Placental pericyte (primary cell): ENCODE results near the gene LCN12. TPM values are rescaled to one million over a fixed set of nuclear protein-coding genes. Genes with fewer than 3 reads are reported as not detected.

Source experiments
- total RNA-seq: library from RNA; depleted of rRNA; stranded (reverse); fragments of >200 nt; gene quantifications from 2 replicates; pipeline ENCODE4 v1.2.3, GENCODE V29; 2012

LCN12 gene, protein sequence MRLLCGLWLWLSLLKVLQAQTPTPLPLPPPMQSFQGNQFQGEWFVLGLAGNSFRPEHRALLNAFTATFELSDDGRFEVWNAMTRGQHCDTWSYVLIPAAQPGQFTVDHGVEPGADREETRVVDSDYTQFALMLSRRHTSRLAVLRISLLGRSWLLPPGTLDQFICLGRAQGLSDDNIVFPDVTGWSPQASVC
- 0.88 TPM in 1 of 2 replicates, not detected in the other for total RNA-seq

DNA sequence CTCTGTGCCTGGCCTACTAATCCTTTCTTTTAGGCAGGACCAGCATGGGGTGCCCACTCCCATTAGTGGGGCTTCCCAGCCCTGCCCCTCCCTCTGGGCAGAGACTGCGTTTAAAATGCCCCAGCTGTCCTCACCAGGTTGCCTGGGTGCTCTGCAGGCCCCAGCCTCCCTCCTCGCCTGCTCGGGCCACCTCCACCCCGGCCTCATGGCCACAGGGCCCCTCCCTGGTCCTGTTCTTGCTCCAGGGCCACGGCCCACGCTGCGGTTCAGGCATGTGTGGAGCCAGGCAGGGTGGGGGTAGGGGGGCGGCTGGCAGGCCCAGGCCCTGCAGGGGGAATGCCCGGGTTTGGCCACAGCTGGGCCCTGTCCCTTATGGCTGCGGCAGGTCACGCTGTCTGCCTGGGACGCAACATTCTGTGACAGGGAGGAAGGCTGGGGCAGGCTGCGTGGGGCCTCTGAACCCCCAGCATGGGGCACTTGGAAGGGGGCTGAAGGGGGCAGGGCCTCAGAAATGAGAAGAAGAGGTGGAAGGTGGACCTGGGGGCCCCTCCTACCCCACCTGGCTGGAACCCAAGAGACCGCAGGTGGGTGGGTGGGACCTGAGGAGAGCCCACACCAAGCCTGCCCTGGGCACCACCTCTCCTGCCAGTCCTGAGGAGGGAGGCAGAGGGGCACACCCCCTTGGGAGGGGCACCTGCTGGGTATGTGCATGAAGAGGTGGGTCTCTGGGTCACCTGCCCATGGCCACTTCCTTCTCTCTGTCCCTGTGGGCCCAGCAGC is at the start of gene LCN12:
LCN12 (plus strand) TSS at position 733 of the 780 bp plus-strand sequence. CDS start 55 bp downstream, outside the sequence.

DNA sequence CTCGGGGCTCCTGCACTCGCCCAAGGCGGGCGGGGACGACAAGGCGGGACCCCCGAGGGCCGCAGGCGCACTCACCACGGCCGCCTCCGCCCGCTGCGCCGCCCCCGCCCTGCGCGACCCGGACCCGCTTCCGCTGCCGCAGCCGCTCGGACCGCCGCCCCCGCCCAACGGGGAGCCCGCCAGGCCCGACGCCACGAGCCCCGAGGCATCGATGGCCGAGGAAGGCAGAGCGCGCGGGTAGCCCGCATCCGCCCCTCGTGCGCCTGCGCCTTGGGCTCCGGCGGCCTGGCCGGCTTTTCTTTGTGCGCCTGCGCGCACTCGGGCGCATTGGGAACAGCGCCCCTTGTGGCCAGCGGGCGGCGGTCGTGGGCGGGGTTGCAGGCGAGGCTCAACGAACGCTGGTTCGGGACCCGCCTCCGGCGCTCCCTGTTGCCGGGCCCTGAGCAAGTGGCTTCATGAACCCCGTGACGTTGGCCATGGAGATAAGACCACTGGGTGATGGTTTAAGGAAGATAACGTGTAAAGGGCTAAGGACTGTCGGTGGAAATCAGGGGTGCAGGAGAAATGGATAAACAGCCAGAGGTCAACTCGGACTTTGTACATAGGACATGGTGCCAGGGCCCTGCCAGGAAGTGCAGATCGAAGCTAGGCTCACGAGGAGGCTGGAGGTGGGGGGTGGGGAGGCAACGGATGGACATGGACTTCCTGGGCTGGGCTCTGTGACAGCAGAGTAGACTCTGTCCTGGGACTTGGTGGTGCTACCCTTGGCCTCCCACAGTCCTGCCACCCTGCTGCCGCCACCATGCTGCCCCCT is 7.3 kb upstream of the LCN12 start, which contains the start of the genes C8G and FBXW5:
C8G (plus strand) TSS at position 725 of the 814 bp plus-strand sequence; CDS start at position 803, 78 bp downstream.
FBXW5 (minus strand) TSS at position 220 of the 814 bp plus-strand sequence. CDS start 655 bp downstream, outside the sequence.

DNA sequence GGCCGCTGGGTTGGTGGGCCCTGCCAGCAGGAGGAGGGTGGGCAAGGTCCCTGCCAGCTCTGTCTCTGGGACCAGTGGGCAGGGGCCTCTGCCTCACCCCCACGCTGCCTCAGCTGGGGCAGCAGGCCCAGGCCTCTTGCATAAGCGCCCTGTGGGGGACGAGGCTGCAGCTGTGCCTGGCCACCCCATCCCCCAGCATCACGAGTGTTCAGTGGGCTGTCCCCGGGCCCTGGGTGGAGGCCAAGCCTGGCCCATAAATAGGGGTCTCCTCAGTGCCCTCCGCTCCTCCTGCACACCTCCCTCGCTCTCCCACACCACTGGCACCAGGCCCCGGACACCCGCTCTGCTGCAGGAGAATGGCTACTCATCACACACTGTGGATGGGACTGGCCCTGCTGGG is 25.1 kb downstream of the LCN12 start, which contains the start of gene PTGDS:
PTGDS (plus strand) TSS at position 282 of the 400 bp plus-strand sequence; CDS start at position 357, 75 bp downstream.

DNA sequence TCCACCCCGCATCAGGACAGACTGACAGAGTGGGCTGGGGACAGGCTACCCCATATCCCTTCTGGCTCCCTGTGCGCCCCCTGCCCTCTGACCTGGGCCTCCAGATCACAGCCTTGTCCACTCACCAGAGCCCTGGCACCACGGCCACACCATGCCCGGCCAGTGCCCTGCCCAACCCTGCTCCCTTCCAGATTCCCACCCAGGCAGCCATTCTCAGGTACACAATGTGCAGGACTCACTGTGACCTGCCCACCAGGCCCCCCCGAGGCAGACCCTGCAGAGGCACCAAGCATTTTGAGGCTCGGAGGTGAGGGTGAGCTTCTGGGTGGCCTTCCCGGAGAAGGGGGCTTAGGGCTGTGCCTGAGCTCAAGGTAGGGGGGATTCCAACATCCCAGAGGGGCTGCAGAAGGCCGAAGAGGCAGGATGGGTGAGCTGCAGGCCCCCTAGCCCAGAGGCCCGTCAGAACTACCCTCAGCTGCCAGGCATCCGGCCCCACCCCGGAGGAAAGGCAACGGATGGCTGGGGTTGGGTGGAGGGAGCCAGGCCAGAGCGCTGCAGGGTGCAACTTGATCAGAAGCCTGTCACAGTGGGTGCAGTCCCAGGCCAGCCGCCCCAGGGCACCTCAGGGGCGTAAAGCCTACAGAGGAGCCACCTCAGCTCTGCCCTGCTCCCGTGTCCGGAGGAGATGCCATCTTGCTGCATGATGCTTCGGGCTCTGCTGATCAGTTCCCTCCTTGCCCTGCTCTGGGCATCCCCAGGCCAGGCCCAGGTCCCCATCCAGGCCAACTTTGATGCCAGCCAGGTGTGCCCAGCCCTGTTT is 30.4 kb downstream of the LCN12 start, which contains the start of gene LCNL1:
LCNL1 (plus strand) TSS at position 762 of the 820 bp plus-strand sequence. CDS start 594 bp downstream, outside the sequence.

DNA sequence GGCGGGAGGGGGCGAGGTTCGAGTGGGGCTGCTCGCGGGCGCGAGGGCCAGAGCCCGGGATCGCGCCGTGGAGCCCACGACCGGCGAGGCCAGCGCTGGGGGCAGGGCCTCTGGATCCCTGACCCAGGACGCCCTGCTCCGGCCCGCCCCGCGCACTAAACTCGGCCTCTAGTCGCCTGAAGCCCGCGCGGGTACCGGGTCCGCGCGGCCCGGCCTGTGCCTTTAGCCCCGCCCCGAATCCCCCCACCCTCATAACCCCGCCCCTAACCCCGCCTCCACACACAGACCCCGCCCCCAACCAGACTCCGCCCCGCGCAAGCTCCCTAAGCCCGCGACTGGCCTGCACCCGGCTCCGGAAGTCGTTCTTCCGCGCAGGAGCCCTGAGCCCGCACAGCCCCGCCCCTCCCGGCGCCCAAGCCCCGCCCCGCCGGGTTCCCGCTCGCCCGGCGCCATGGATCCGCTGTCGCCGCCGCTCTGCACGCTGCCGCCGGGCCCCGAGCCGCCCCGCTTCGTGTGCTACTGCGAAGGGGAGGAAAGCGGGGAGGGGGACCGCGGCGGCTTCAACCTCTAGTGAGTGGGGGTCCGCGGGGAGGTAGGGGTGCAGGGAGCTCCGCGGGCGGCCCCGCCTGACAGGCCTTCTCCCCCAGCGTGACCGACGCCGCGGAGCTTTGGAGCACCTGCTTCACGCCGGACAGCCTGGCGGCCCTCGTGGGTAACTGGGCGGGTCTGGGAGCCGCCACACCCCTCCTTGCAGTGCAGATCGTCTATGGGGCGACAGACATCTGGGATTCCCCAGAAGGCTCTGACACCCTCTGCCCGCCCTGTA is 40.1 kb downstream of the LCN12 start, which contains the start of gene PAXX:
PAXX (plus strand) TSS at position 430 of the 826 bp plus-strand sequence; CDS start at position 452, 22 bp downstream.

DNA sequence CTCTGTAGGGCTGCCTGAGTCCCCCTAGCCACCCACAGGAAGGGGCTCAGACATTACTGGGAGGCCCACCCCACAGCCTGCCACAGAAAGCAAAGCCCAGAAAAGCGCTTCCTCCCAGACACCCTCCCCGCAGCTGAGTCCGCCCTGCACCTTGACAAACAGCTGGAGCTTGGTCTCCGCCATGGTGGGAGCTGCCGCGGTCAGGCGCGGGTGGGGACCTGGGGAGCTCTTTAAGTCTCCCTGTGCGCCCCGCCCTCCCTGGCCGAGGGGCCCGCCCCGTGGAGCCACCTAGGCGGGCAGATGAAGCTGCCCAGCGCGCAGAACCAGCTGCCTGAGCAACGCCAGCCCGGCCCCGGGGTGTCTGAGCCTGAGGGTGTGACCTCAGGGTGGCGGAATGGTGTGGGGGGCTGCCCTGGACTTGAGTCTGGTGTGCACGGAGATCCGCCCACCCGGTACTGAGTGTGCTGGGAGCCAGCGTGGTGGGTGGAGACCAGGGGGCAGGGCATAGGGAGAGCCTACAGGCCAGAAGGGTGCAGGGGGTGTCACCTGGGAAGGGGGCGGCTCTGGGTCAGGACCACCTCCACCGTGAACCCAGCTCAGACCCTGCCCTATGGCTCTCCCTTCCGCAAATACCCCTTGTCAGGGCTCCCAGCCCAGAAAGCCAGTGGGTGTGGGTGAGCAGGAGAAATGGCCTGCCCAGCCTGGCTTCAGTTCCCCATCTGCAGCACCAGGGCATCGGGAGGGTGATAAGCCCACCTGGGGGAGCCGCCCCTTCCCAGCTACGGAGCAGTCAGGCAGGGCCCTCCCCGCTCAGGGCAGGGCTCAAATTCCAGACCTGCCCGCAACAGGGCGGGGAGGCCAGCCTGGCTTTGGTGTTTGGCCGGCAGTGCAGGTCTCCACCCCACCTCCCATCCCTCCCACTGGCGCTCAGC is 44.6 kb downstream of the LCN12 start, which contains the start of gene CLIC3:
CLIC3 (minus strand) TSS at position 208 of the 932 bp plus-strand sequence; CDS start at position 183, 25 bp downstream.

Other genes starting within 250 kb of the LCN12 start
- 0.14 and 0.44 TPM in 2 replicates for gene DIPK1B, start 239.7 kb upstream of the LCN12 start, total RNA-seq
- gene LCN10, start 209.3 kb upstream of the LCN12 start, total RNA-seq = not detected in 2 replicates
- gene LCN6, start 203.7 kb upstream of the LCN12 start, total RNA-seq = not detected in 2 replicates
- gene LCN8, start 194.0 kb upstream of the LCN12 start, total RNA-seq = not detected in 2 replicates
- gene LCN15, start 187.8 kb upstream of the LCN12 start, total RNA-seq = not detected in 2 replicates
- gene TMEM141, start 160.9 kb upstream of the LCN12 start, total RNA-seq = 36.9 and 38.7 TPM in 2 replicates
- 0.22 TPM in 1 of 2 replicates, not detected in the other for gene CCDC183, start 155.9 kb upstream of the LCN12 start, total RNA-seq
- 77.0 and 129 TPM in 2 replicates for gene RABL6, start 144.3 kb upstream of the LCN12 start, total RNA-seq
- gene AJM1, start 109.8 kb upstream of the LCN12 start, total RNA-seq = 1.4 and 2.0 TPM in 2 replicates
- 54.8 and 63.5 TPM in 2 replicates for gene PHPT1, start 102.9 kb upstream of the LCN12 start, total RNA-seq
- 2.0 and 3.5 TPM in 2 replicates for gene MAMDC4, start 99.9 kb upstream of the LCN12 start, total RNA-seq
- gene EDF1, start 86.0 kb upstream of the LCN12 start, total RNA-seq = 169 and 339 TPM in 2 replicates
- gene TRAF2, start 65.8 kb upstream of the LCN12 start, total RNA-seq = 9.6 and 15.2 TPM in 2 replicates
- gene FBXW5, start 7.5 kb upstream of the LCN12 start, total RNA-seq = 198 and 213 TPM in 2 replicates
- gene C8G, start 7.0 kb upstream of the LCN12 start, total RNA-seq = 0.66 TPM in 1 of 2 replicates, not detected in the other
- 4.2 and 78.6 TPM in 2 replicates for gene PTGDS, start 25.2 kb downstream of the LCN12 start, total RNA-seq
- 0.14 and 9.8 TPM in 2 replicates for gene LCNL1, start 30.7 kb downstream of the LCN12 start, total RNA-seq
- 12.0 and 13.9 TPM in 2 replicates for gene PAXX, start 40.1 kb downstream of the LCN12 start, total RNA-seq
- gene CLIC3, start 44.3 kb downstream of the LCN12 start, total RNA-seq = 4.3 and 12.7 TPM in 2 replicates
- gene ABCA2, start 76.0 kb downstream of the LCN12 start, total RNA-seq = 18.8 and 18.9 TPM in 2 replicates
- not detected in 2 replicates for gene FUT7, start 79.8 kb downstream of the LCN12 start, total RNA-seq
- gene NPDC1, start 93.9 kb downstream of the LCN12 start, total RNA-seq = 16.0 and 21.0 TPM in 2 replicates
- gene ENTPD2, start 101.8 kb downstream of the LCN12 start, total RNA-seq = not detected in 2 replicates
- gene SAPCD2, start 118.3 kb downstream of the LCN12 start, total RNA-seq = 0.22 and 15.9 TPM in 2 replicates
- gene UAP1L1, start 125.2 kb downstream of the LCN12 start, total RNA-seq = 28.2 and 29.1 TPM in 2 replicates
- 68.1 and 103 TPM in 2 replicates for gene MAN1B1, start 134.7 kb downstream of the LCN12 start, total RNA-seq
- gene DPP7, start 162.5 kb downstream of the LCN12 start, total RNA-seq = 58.1 and 86.7 TPM in 2 replicates
- 0.29 TPM in 1 of 2 replicates, not detected in the other for gene GRIN1, start 186.9 kb downstream of the LCN12 start, total RNA-seq
- not detected in 2 replicates for gene LRRC26, start 217.8 kb downstream of the LCN12 start, total RNA-seq
- not detected in 2 replicates for gene TMEM210, start 219.8 kb downstream of the LCN12 start, total RNA-seq
- gene ANAPC2, start 236.3 kb downstream of the LCN12 start, total RNA-seq = 30.4 and 32.4 TPM in 2 replicates
- gene SSNA1, start 236.4 kb downstream of the LCN12 start, total RNA-seq = 75.5 and 82.3 TPM in 2 replicates
- 9.9 and 14.9 TPM in 2 replicates for gene TPRN, start 248.5 kb downstream of the LCN12 start, total RNA-seq